Loucy (cell line): ENCODE measurements around the gene KIF3C.

ENCODE experiments used
- EZH2phosphoT487 ChIP-seq: fragments of 200-600 bp; IDR thresholded peaks from 2 replicates; pipeline ENCODE4 v1.6.1; 2018; ENCODE audit warnings: antibody characterized with exemption, mild to moderate bottlenecking, moderate library complexity, borderline replicate concordance
- TF ChIP-seq, protein P1 (sequence below): fragments of 200-600 bp; sonication (generic); conservative IDR thresholded peaks from 2 replicates; pipeline ENCODE4 v1.5.1; 2014; ENCODE audit warnings: mild to moderate bottlenecking, antibody characterized with exemption, low read length

DNA sequence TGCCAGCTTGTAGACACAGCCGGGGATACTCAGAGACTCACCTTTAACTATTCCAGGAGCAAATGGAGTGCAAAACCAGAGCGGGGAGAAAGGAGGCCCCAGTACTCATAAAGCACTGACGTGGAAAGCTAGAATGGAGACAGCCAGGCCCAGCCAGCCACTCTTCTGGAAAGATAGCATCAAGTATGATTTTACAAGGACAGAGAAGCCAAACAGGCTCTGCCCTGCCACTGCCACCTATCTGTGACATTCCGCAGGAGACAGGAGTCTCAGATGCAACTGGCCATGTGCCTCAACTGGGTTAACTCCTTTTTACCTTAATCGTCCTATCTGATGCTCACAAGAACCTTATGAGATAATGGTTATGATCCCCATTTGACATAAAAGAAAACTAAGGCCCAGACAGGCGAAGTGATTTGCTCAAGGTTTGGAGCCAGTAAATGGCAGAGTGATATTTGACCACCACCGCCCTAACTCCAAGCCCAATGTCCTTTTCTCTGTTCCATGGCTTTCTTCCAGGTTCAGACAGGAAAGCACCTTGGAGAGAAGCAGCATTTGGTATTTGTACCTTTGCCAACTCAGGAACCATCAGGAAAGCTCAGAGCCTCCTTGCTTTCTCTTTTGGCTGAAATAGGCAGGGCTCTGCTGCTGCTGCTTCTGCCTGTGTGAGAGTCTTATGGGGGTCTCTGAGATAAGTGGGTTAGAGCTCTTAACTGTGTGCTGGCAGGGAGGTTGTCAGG is 15.6 kb downstream of the KIF3C start:
- TF ChIP-seq, protein P1, sequence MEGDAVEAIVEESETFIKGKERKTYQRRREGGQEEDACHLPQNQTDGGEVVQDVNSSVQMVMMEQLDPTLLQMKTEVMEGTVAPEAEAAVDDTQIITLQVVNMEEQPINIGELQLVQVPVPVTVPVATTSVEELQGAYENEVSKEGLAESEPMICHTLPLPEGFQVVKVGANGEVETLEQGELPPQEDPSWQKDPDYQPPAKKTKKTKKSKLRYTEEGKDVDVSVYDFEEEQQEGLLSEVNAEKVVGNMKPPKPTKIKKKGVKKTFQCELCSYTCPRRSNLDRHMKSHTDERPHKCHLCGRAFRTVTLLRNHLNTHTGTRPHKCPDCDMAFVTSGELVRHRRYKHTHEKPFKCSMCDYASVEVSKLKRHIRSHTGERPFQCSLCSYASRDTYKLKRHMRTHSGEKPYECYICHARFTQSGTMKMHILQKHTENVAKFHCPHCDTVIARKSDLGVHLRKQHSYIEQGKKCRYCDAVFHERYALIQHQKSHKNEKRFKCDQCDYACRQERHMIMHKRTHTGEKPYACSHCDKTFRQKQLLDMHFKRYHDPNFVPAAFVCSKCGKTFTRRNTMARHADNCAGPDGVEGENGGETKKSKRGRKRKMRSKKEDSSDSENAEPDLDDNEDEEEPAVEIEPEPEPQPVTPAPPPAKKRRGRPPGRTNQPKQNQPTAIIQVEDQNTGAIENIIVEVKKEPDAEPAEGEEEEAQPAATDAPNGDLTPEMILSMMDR = no peak; the same call in 1 of the 2 replicates
- TF ChIP-seq EZH2phosphoT487 = no peak
